Measurements from ENCODE around the gene GRID2. TPM values are rescaled to one million over a fixed set of nuclear protein-coding genes. Genes with fewer than 3 reads are reported as not detected.

The GRID2 gene
- total and polyA plus RNA-seq, 2 of the 4 experiments (the other 2 are of a cell fraction) = under 0.01 TPM; not detected in 1

- dilution Hi-C loops (cut with HindIII; ENCODE audit: low sequenced_read_pairs, unreplicated experiment) (no loop called here), in situ Hi-C loops (cut with MboI; ENCODE audit: low sequenced_read_pairs) (no loop called here), intact Hi-C loops (cut with micrococcal nuclease) (no loop called here)
- Histone ChIP-seq H3K4me3 (ENCODE audit: insufficient read depth, low read depth, low read length) (no peak overlapping the region), H3K79me1 (ENCODE audit: low read depth in 1 of 2, low read length in 2 of 2) (no peaks in the 10 kb centered on the region), H3K27ac (ENCODE audit: insufficient read depth, low read length) (no peak overlapping the region), H4K91ac (ENCODE audit: insufficient read depth, low read depth, low read length) (no peak overlapping the region), H2AFZ (replicated peaks; ENCODE audit: low read length, poor library complexity) (no peak overlapping the region), H3K18ac (ENCODE audit: low read depth, low read length) (no peak overlapping the region), H3K14ac (replicated peaks; ENCODE audit: low read depth, low read length) (no peak overlapping the region), H3K23ac (ENCODE audit: low read depth, low read length) (no peak overlapping the region), H2BK5ac (ENCODE audit: low read depth, low read length, poor library complexity, severe bottlenecking) (no peak overlapping the region), H3K9me3 (ENCODE audit: control insufficient read depth, insufficient read depth, low read length) (no peaks in the 10 kb centered on the region), H3K4me1 (ENCODE audit: control insufficient read depth, insufficient read depth, low read length) (no peaks in the 10 kb centered on the region), H3K4me2 (ENCODE audit: low read depth, low read length) (no peak overlapping the region), H3K56ac (ENCODE audit: extremely low read depth, insufficient read depth, low read length) (no peak overlapping the region), H2BK15ac (ENCODE audit: low read depth, low read length) (no peak overlapping the region), H3K27me3 (ENCODE audit: control insufficient read depth, insufficient read depth, low read length) (no peaks in the 10 kb centered on the region), H2BK120ac (ENCODE audit: low read depth, low read length) (no peak overlapping the region), H3K9me1 (ENCODE audit: insufficient read depth, low read length) (no peaks in the 10 kb centered on the region), H3K4ac (ENCODE audit: low read depth, low read length) (no peak overlapping the region), H2AK5ac (ENCODE audit: low read depth, low read length) (no peak overlapping the region), H2AK9ac (replicated peaks; ENCODE audit: low read depth, low read length, poor library complexity) (no peak overlapping the region), H4K8ac (ENCODE audit: low read depth in 2 of 2, low read length in 2 of 2) (no peak overlapping the region), H4K5ac (ENCODE audit: low read depth, low read length) (no peak overlapping the region), H3K9ac (ENCODE audit: low read depth, low read length) (no peak overlapping the region), H2BK20ac (ENCODE audit: low read depth, low read length) (no peak overlapping the region), H3K36me3 (ENCODE audit: control insufficient read depth, insufficient read depth, low read length) (no peaks in the 10 kb centered on the region), H4K20me1 (ENCODE audit: insufficient read depth, low read length) (no peaks in the 10 kb centered on the region)
- CTCF ChIA-PET = interaction anchor here (1.7 kb wide), 1 partner anchor 8 kb away, joined by 4 read pairs; no protein-coding TSS in a partner anchor
- POLR2A ChIA-PET (ENCODE audit: unreplicated experiment) = no interaction called here
- no TSS peak for BruUV-seq (replicated peaks)
- TF ChIP-seq MAZ (IDR thresholded peaks at IDR 0.05; ENCODE audit: borderline replicate concordance, low read depth, low read length) (no peak), POLR2A (IDR thresholded peaks at IDR 0.05; ENCODE audit: low read depth, low read length) (no peak), USF2 (IDR thresholded peaks at IDR 0.05; ENCODE audit: low read depth, low read length) (no peak), RFX5 (IDR thresholded peaks at IDR 0.05; ENCODE audit: low read depth, low read length) (no peak), CEBPB (IDR thresholded peaks at IDR 0.05; ENCODE audit: low read depth, low read length) (no peak), RCOR1 (IDR thresholded peaks at IDR 0.05; ENCODE audit: insufficient replicate concordance, low read length) (no peak), BHLHE40 (IDR thresholded peaks at IDR 0.05; ENCODE audit: low read depth, low read length) (no peak), MAFK (IDR thresholded peaks at IDR 0.05; ENCODE audit: low read depth, low read length) (no peak), RAD21 (IDR thresholded peaks at IDR 0.05; ENCODE audit: low read length) (no peak), ELK1 (IDR thresholded peaks at IDR 0.05; ENCODE audit: borderline replicate concordance, low read depth, low read length) (no peak), SMC3 (IDR thresholded peaks at IDR 0.05; ENCODE audit: low read depth, low read length) (no peak), NFE2L2 (IDR thresholded peaks at IDR 0.05; ENCODE audit: low read depth, low read length) (no peak), CHD1 (IDR thresholded peaks at IDR 0.05; ENCODE audit: low read depth, low read length) (no peak), FOS (IDR thresholded peaks at IDR 0.05; ENCODE audit: low read depth, low read length) (no peak), CTCF (conservative IDR thresholded peaks at IDR 0.05; ENCODE audit: low read depth, low read length) (no peak), MXI1 (IDR thresholded peaks at IDR 0.05; ENCODE audit: borderline replicate concordance, low read depth, low read length) (no peak)
- DNase-seq (no peak), ATAC-seq (ENCODE audit: low read depth) (no peak)
- no CpG with 5 or more reads among the region's 4 CpGs for WGBS, 2 experiments (ENCODE audit: extremely low coverage in 2 of 2, insufficient read length in 1 of 2)
Observed at GRCh38 chr4:93578942-93579341, 1275.2 kb downstream of the GRID2 start.
